NCI-H146 treated with DMSO at 0.1 percent for 48 hours (cell line): ENCODE data around the gene GFER.
"Not testable (repeated sequence)": the region's sequence is repeated elsewhere in the genome, so short reads cannot be mapped to it uniquely, and the experiment has no call there.

ENCODE experiments used
- DNase-seq: peaks from one replicate; lab custom pipeline; 2025; ENCODE audit not compliant: unreplicated experiment; lab: John Stamatoyannopoulos, UW

The GFER gene

GRCh38 chr16:2005646-2006045, 21.7 kb downstream of the GFER start:
- no peak for DNase-seq

- no peak for DNase-seq
Measured at GRCh38 chr16:2006317-2006716, 22.3 kb downstream of the GFER start.

GRCh38 chr16:2007081-2007836, 23.3 kb downstream of the GFER start:
- no peak for DNase-seq

- no peak for DNase-seq
Measured at GRCh38 chr16:2008009-2008526, 24.1 kb downstream of the GFER start.

DNA sequence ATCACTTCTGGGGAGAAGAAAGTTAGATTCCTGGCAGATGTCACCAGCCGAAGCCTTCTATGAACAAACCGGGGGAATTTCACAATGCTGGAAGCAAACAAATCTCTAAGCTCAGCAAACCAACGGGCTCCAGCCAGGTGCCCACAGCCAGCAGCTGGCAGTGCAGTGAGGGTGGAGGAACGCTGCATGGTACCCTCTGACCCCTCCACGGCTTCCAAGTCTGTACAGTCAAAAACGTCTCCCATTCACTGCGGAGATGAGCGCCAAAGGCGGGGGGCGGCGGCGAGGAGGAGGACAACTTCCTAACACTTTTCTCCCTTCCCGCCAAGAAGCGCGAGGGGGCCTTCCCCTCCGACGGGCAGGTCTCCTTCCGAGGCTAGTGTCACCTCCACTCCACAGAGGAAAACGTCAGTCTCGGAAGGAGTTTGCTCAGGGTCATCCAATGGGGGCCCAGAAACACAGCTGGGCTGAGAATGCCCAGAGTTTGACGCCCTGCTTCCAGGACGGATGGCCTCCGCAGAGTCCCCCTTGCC, 24.7 kb downstream of the GFER start:
- DNase-seq, result no peak

DNA sequence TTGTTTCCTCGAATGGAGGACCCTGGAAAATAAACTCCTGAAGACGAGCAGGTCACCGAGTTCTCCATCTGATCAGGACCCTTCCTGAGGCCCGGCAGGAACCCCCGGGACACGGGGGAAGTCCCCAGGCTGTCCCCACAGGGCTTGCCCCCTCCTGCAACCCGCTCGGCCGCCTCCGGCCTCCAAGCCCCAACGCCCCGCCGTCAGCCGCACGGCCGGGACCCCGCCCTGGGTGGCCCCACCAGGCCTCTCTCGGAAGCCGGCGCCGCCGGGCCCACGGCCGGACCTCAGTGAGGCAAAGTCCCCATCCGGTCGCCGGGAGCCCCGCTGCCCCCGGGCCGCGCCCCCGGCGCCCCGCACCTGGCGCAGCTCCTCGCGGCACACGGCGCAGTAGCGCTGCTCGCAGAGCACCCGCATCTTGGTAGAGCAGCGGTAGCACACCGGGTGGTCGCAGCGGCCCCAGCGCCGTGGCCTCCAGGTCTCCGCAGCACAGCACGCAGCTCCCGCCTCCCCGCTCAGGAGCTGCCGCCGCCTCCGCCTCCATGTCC, 25.2 kb downstream of the GFER start:
- no peak for DNase-seq

GRCh38 chr16:2009791-2010510, 26.0 kb downstream of the GFER start, which contains the start of gene ZNF598:
Gene ZNF598, minus strand, starts transcription at chr16:2009821.
- DNase-seq, result peak; percentile 59

GRCh38 chr16:2011726-2012125, 27.7 kb downstream of the GFER start:
- not testable (repeated sequence) for DNase-seq

- no peak for DNase-seq
Measured at GRCh38 chr16:2013527-2013926, 29.5 kb downstream of the GFER start.

DNA sequence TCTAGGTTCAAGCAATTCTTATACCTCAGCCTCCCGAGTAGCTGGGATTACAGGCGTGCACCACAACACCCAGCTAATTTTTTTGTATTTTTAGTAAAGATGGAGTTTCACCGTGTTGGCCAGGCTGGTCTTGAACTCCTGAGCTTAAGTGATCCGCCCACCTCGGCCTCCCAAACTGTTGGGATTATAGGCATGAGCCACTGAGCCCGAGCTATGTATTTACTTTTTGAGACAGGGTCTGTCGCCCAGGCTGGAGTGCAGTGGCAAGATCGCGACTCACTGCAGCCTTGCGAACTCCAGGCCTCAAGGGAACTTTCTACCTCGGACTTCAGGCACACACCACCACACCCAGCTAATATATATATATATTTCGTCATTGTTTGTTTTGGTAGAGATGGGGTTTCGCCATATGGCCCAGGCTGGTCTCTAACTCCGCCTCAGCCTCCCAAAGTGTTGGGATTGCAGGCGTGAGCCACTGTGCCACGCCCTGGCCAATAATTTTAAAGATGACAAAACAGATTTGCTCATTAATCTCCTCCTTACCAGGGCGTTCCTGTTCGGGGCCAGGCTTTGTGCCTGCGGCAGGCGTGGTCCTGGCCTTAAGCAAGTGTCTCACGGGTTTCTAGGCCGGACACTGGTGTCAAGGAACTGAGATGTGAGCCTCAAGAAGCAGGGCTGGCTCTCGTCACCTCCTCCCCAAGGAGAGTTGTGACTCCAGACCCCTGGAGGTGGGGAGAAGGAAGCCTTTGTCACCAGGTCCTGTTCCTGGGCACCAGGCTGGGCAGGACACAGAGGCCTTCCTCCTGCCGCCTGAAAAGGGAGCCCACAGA, 31.3 kb downstream of the GFER start:
- DNase-seq, result no peak

- no peak for DNase-seq
Measured at GRCh38 chr16:2015947-2016208, 31.9 kb downstream of the GFER start.

DNA sequence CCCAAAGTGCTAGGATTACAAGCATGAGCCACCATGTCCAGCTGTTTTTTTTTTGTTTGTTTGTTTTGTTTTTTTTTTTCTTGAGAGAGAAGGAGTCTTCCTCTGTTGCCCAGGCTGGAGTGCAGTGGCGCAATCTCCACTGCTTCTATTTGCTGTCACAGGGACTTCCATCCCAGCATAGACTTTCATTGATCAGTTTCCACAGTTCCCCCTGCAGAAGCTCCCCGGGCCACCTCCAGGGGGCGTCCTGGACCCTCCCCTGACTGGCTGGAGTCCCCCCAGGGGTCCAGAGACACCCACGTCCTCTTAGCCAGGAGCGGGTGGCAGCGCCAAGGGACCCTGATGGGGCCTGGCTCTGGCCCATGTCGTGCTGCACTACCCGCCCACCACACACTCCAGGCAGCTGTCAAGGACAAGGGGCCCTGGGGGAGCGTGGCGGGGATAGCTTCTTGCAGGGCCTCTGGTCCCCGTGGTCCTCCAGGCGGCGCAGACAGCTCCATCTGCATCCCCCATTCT, 32.5 kb downstream of the GFER start:
- DNase-seq, result no peak

- DNase-seq, result no peak
Measured at GRCh38 chr16:2019518-2019920, 35.5 kb downstream of the GFER start, which contains the start of gene NPW. Gene NPW, plus strand, starts transcription at chr16:2019785.

DNA sequence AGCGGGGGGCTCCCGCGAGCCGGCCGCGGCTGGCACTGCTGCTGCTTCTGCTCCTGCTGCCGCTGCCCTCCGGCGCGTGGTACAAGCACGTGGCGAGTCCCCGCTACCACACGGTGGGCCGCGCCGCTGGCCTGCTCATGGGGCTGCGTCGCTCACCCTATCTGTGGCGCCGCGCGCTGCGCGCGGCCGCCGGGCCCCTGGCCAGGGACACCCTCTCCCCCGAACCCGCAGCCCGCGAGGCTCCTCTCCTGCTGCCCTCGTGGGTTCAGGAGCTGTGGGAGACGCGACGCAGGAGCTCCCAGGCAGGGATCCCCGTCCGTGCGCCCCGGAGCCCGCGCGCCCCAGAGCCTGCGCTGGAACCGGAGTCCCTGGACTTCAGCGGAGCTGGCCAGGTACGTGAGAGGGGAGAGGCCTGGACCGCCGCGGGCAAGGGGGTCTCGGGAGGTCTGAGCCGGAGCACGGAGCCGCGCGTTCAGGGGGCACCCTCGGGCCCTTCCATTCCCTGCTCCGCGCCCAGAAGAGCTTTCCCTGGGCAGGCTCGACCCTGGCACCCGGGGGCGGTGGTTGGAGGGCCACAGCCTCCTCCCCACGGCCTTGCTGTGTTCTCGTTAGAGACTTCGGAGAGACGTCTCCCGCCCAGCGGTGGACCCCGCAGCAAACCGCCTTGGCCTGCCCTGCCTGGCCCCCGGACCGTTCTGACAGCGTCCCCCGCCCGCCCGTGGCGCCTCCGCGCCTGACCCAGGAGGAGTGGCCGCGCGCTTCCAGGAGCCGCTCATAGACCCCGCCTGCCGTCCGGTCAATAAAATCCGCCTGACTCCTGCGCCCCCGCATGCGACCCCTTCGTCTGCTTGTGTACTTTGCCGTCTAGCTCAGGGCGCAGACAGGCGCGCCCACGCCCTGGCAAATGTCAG, 36.2 kb downstream of the GFER start:
- DNase-seq, result peak; percentile 25

DNA sequence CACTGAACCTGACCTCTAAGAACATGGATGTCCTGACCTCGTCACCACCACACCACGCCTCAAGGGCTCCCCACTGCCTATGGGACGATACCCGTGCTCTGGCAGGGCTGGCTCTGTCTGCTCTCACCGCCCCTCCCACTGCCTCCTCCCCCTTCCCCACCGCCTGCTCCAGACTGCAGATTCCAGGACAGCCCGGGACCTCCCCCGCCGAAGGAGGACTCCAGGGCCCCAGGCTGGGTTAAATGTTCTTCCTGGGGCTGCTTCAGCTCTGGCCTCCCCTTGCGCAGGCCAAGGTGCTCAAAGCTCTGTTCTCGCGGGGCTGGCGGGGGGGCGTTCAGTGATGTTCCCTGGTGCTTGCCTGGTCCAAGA, 38.7 kb downstream of the GFER start:
- DNase-seq, result no peak

DNA sequence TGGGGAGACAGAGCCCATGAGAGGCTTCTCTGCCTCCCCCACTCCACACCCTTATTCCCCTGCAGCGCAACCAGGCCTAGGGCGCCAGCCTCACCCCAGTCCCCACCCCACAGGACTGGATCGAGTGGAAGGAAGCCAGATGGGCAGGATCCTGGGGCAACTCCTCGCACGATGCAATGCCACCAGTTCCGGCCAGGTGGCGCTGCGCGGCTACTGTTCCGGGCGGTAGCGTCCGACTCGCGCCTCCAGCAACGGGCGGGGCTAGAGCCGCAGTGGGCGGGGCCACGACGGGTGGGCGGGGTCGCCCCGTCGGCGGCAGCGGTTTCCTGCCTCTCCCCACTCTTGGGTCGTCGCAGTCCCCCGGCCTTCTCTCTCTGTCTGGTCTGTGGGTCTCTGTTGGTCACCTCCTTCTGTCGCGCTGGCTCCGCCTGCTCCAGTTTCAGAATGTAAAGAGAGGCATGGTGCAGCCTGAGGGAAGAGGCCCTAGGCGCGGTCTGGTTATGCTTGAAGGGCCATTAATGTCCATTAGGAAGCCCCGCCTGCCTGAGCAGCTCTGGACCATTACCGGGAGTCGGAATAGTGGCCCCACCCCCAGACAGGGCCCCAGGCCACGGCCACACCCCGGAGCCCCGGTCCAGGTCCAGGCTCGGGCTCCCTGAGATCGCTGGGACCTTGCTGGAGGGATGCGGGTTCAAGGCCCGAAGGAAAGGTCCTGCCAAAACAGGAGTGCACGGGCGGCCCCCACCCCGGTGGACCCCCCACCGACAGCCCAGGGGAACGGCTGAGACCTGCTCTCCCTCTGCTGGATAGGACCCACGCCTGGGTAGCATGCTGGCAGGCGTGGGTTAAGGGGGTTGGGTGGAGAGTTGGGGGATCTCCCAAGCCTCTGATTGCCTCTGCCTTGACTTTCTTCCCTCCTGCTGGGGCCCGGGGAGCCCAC, 39.4 kb downstream of the GFER start:
- DNase-seq, result peak; percentile 93

GRCh38 chr16:2024032-2024420, 40.0 kb downstream of the GFER start:
- DNase-seq, result no peak

- no peak for DNase-seq
Measured at GRCh38 chr16:2025251-2025650, 41.3 kb downstream of the GFER start.
